ENCODE measurements around the gene HIP1.
"Not testable (repeated sequence)": the region's sequence is repeated elsewhere in the genome, so short reads cannot be mapped to it uniquely, and the experiment has no call there.

Gene HIP1

GRCh38 chr7:75644589-75644988, 94.2 kb downstream of the HIP1 start:
- DNase-seq (ENCODE audit: low read depth in 2 of 2), result no peak

GRCh38 chr7:75642810-75643486, 95.8 kb downstream of the HIP1 start:
- DNase-seq (ENCODE audit: low read depth in 2 of 2), result peak; percentile 44 to 49

- no peak for DNase-seq (ENCODE audit: low read depth in 2 of 2)
Measured at GRCh38 chr7:75640201-75640600, 98.5 kb downstream of the HIP1 start.

GRCh38 chr7:75639886-75640190, 98.9 kb downstream of the HIP1 start:
- DNase-seq (ENCODE audit: low read depth in 2 of 2), result no peak

GRCh38 chr7:75639071-75639885, 99.5 kb downstream of the HIP1 start:
- no peak for DNase-seq (ENCODE audit: low read depth in 2 of 2)

GRCh38 chr7:75638594-75639070, 100.1 kb downstream of the HIP1 start:
- no peak for DNase-seq (ENCODE audit: low read depth in 2 of 2)

GRCh38 chr7:75637854-75638593, 100.7 kb downstream of the HIP1 start:
- DNase-seq (ENCODE audit: low read depth in 2 of 2), result no peak

- DNase-seq (ENCODE audit: low read depth in 2 of 2), result no peak
Measured at GRCh38 chr7:75635036-75635435, 103.7 kb downstream of the HIP1 start.

GRCh38 chr7:75632587-75632986, 106.2 kb downstream of the HIP1 start:
- DNase-seq (ENCODE audit: low read depth in 2 of 2), result not testable (repeated sequence)

GRCh38 chr7:75631711-75632110, 107.0 kb downstream of the HIP1 start:
- no peak for DNase-seq (ENCODE audit: low read depth in 2 of 2)

GRCh38 chr7:75630549-75630948, 108.2 kb downstream of the HIP1 start:
- DNase-seq (ENCODE audit: low read depth in 2 of 2), result no peak

GRCh38 chr7:75629044-75629443, 109.7 kb downstream of the HIP1 start:
- DNase-seq (ENCODE audit: low read depth in 2 of 2), result no peak

GRCh38 chr7:75628055-75628454, 110.7 kb downstream of the HIP1 start:
- DNase-seq (ENCODE audit: low read depth in 2 of 2), result no peak

- DNase-seq (ENCODE audit: low read depth in 2 of 2), result no peak
Measured at GRCh38 chr7:75626954-75627353, 111.8 kb downstream of the HIP1 start.

- no peak for DNase-seq (ENCODE audit: low read depth in 2 of 2)
Measured at GRCh38 chr7:75625868-75626267, 112.9 kb downstream of the HIP1 start.

GRCh38 chr7:75624134-75624832, 114.5 kb downstream of the HIP1 start:
- no peak for DNase-seq (ENCODE audit: low read depth in 2 of 2)

GRCh38 chr7:75623390-75624133, 115.2 kb downstream of the HIP1 start:
- DNase-seq (ENCODE audit: low read depth in 2 of 2), result no peak

GRCh38 chr7:75621124-75621523, 117.6 kb downstream of the HIP1 start:
- no peak for DNase-seq (ENCODE audit: low read depth in 2 of 2)

GRCh38 chr7:75619636-75620035, 119.1 kb downstream of the HIP1 start:
- DNase-seq (ENCODE audit: low read depth in 2 of 2), result no peak

- peak in 1 of 2 donors; percentile 52 for DNase-seq (ENCODE audit: low read depth in 2 of 2)
Measured at GRCh38 chr7:75617634-75618234, 121.0 kb downstream of the HIP1 start.
